ENCODE results near the gene COX7A2.
A peak's percentile ranks its signal among the peaks of the same experiment; 100 is the strongest.

COX7A2 gene

DNA sequence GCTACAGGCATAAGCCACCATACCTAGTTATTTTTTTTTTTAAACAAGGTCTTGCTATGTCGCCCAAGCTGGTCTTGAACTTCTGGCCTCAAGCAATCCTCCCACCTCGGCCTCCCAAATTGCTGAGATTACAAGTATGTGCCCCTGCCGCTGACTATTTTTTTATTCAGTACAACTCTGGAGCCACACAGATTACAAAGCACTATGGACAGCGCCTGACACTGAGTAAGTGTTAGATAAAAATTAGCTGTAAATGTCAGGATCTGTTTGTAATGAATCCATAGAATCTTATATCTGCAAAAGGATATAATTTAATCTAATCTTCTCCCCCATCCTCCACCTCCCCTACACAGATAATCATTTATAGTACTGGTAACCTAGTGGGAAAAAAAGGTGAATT is 22.5 kb downstream of the COX7A2 start:
- DNase-seq (ENCODE audit: low spot score) (no peak), FAIRE-seq (no peak)

DNA sequence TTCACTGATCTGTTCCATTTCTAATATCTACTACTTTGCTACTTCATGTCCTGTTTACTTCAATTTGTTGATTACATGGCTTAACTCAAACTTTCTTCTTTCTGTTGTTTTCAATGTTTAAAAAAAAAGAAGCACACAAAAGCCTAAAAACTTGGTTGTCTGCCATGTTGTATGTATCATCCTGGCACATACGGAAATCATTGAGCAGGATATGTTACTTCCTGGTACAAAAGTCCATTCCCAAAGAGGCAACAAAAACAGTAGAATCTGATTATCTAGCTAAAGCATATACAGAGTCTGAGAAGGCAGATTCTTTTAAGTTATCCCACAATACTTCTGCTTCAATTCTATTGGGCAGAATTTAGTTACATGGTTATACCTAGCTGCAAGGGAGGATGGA is 23.2 kb downstream of the COX7A2 start:
- FAIRE-seq = no peak
- DNase-seq (ENCODE audit: low spot score) = no peak

DNA sequence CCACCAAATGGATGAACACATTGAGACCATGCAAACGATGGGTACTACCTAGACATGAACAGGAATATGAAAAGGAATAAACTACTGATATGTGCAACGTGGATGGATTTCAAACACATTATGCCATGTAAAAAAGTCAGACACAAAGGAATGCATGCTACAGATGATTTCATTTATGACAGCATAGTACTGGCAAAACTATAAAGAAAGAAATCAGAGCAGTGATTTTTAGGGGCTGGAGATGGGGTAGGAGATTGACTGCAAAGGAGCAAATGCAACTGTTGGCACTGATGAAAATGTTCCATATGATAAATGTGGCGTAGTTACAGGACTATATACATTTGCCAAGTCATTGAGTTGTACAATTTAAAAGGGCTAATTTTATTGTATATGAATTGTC is 24.3 kb downstream of the COX7A2 start:
- FAIRE-seq = no peak
- no peak for DNase-seq (ENCODE audit: low spot score)

DNA sequence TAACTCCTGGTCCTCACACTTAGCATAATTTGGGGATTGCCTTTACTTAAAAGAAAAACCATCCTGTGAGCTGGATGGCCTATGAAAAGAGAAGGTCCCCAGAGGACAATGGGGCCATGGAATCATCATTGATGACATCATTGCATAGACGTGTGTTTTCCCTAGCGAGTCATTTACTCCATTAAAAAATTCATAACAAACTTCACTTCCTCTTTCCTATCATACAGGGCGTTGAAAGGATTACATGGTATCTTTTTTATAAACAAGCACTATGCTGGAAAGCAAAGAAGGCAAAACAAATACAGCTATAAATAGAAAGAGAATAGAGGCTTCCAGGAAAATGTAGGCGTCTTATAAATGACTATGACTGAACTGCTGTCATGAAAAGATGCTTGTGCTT is 26.4 kb downstream of the COX7A2 start:
- DNase-seq (ENCODE audit: low spot score) (no peak), FAIRE-seq (no peak)

DNA sequence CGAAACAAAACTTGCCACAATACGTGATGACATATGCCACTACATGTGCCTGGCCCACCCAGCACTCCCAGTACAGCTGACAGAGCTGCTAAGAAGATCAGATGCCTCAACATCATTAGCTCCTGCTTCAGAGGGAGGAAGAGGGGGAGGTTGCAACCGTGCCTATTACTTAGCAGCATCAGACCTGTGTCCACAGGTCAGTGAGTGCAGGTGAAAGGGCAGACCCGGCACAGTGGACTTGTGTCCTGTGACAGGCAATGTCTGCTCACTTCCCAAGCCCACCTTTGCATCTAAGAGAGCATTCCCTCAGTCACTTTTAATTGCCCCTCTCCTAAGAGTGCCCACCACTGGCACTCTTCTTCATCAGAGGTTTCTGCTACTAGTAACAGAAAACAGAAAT is 28.3 kb downstream of the COX7A2 start:
- DNase-seq (ENCODE audit: low spot score) (no peak), FAIRE-seq (no peak)

DNA sequence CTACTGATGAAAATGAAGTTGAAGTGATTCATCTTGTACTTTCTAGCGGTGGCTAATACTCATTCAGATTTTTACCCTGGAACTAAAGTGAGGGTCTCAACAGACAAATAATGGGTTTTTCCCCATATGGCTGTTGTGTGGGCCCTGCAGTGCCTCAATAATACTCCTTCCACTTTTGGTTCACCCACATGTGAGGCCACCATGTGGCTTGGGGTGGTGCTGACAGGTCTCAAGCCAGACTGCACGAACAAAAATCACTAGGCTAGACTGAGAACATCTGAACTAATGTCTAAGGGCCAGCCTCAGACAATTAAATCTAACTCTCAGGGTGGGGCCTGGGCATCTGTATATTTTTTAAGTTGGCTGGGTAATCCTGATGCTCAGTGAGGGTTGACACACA is 29.9 kb downstream of the COX7A2 start:
- no peak for FAIRE-seq

DNA sequence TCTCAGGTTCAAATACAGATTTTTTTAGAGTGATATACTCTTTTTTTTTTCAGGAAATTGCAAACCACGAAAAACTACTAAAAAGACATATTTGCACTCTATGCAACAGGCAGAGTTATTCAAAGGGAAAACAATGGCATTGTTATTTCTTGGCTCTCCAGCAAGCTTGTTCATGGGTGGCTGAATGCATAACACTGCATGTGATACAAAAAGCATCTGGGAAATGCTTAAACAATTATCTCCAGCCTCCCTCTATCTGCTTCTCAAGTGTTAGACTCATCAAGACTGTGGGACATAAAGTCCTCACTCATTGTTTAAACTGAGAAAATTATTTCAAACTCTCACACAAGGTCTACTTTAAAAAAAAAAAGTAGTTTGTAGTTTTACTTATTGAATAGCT is 30.5 kb downstream of the COX7A2 start:
- DNase-seq (ENCODE audit: low spot score) (no peak), FAIRE-seq (no peak)

More for the DNA sequence above, 29.9 kb downstream of the COX7A2 start:
- DNase-seq (ENCODE audit: low spot score) = no peak

DNA sequence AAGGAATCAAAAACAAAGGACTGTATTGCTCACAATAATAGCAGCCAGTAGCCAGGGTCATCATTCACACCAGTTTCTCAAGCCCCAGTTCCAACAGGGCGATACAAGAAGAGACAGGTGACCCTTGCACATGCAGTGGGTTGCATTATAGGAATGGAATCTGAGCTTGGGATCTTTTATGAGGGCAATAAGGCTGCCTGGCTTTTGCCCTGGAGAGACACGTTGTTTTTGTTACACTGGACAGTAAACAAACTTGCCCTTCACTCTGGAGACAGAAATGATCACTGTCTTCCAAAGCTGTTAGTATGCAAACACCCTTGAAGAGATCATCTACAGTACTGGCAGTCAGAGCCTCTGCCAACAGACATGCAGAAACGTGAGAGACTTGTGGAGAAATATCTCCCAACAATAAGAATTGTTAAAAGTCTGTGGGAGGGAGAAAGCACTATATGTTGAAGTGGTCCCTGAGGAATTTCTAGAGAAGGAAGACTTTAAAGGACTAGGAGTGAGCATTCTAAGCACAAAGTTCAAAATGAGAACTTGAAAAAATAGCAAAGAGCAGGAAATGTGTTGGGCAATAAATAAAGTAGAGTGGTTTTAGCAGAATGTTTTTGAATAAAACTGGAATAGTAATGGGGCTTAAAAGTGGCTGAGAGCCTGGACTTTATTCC is 31.5 kb downstream of the COX7A2 start:
- no peak for FAIRE-seq
- DNase-seq (ENCODE audit: low spot score) = no peak

DNA sequence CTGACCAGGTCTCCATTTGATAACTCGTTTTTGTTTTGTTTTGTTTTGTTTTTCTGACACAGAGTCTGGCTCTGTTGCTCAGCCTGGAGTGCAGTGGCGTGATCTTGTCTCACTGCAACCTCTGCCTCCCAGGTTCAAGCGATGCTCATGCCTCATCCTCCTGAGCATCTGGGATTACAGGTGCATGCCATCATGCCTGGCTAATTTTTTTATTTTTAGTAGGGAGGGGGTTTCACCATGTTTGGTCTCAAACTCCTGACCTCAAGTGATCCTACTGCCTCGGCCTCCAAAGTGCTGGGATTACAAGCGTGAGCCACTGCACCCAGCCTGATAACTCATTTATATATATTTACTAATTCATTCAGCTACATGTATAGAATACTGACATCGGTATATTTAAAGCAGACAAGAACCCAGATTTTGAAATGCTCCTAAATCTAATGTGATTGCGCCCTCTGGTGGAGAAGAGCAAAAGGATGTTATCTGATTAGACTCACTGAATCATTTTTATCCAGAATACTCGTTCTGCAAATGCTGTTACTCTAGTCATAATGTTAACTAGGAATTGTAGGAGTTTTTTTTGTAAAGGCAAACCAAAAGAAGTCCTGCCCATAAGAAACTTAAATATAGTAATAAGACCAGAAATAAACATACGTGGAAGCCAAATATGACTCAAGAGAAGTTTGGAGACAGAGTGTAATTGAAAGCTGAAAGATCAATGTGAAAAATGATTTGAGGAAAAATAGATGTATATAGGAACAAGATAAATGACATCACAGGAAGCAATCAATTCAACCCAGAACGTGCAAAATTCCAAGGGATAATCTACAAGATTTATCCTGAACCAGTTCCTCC is 32.5 kb downstream of the COX7A2 start:
- FAIRE-seq = peak; percentile 35
- peak; percentile 22 for DNase-seq (ENCODE audit: low spot score)

DNA sequence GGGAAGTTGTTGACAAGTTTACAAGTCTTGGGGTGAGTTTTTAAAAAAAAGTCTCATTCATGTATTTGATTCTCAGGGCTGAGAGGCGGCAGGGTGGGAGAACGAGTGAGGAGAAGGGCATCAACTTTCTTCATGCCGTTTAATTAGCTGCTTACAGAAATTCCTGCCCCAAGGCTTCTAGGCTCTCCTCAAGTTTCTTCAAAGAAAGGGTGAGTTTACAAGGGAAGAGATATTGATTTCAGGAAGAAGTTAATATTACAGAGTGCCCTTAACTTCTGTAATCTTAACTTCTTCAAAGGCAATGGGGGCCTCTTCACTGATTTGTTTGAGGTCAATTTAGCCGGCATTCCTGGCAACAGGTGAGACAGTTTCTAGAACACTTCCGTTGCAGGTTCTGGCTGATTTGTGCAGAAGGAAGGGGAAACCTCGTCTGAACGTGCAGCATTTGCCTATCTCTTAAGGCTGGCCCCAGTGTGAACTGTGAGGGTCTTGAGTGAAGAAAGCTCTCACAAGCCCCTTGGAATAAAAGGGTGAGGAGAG is 34.3 kb downstream of the COX7A2 start:
- FAIRE-seq = no peak

DNA sequence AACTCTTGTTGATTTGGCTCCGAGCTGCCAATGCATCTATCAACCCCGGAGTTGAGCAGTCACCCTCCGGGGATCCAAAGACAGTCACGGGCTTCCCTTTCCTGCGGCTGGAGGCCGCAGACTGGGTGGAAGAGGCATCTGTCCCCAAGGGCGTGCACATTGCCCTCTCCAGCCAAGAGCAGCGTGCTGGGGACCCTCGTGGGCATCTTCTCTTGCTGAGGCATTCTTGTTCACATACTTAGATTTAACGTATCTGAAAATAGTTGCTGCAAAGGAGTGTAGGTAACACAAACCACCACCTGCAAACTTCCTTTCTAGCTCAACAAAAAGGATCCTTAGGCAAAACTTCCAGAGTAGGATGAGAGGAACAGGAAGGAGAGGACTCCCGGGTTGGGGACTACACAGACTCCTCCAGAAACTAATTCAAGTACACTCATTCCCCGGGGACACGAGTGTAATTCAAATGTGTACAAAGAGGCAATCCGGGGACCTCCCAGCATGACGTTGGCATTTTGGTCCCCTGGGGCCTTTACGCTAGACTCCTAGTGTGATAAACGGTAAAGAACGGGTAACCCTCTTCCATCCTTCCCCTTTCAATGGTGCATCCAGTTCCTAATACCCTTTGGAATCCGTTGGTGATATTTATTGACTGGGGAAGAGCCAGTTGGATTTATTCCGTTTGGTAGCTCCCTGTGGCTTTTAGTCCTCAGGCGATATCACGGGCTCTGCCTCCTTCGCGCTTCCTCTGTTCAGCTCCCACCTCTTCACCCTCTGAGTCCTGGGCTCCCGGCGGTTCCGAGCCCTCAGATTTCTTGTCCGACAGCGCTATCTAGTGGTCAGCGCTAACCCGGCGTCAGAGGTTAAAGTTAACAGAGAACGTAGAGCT is 35.1 kb downstream of the COX7A2 start:
- FAIRE-seq (no peak), DNase-seq (ENCODE audit: low spot score) (peak; percentile 33)

More for the DNA sequence above, 34.3 kb downstream of the COX7A2 start:
- DNase-seq (ENCODE audit: low spot score) = no peak

DNA sequence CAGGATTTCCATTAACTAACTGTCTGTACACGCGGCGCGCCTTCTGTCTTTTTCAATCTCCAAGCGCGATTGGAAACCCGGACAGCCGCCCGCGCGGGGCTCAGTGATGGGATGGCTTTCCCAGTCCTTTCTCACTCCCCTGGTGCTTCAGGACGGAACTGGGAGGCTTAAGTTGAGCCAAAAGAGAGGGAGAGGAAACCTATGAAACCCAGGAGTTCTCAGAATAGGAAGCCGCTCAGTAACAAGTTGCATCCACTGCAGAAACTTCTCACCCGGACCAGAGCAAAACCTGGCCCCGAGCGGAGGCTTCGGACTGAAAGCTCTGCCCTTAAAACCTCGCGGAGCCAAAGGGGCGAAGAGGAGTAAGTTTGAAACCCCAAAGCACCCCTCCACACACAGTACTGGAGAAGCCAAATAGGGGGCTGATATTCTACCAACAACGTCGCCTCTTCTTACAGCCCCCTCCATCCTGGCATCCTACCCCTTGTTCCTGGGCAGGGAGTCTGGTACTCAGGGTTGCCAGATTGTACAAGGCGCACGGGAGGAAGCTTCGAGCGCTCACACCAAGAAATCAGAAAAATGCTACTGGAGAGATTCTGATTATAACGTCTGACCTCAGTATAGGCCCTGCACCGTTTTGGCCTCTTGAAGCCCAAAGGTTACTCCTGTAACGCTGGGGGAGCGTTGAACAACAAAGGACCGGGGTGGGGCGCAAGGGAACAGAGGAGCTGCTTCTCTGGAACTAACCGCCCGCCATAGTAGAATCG is 36.8 kb downstream of the COX7A2 start:
- DNase-seq (ENCODE audit: low spot score) (no peak), FAIRE-seq (no peak)

DNA sequence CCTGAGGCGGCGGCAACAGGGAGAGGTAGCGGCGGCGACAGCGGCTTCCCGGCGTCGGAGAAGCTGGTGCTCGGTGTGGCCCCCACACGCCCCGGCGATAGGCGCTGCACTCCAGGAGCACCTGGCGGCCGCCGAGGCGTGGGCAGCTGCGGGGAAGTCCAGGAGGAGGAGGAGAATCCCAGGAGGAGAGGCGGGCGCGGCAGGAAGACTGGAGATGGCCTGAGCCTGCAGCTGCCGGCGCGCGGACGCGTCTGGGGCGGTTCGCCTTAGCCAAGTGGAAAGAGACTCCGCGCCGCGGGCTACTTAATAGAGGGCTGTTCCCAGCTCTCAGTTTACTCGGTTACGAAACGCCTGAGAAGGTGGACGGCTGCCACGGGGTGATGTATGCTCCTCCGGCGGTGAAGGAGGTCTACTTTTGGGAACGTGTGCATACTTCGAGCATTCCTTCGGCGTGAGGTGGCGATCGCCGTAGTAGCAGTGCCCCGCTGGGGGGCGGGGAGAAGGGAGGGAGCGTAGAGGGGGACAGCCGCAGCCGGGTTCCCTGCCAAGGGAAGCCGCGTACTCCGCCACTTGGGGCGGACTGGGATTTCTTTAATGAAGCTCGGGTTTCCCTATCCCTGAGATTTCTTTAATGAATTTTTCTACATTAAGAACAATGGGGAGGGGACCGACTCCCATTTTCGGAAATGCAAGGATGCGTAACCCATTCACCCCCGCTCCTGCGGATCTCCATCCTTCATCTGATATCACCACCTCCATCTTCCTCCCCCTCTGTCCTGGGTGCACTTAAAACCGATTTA is 37.6 kb downstream of the COX7A2 start, which contains the start of gene COL12A1:
Gene COL12A1, minus strand, starts transcription at position 278 of the 800 bp plus-strand sequence. CDS start 3,261 bp downstream, outside the sequence.
- FAIRE-seq (no peak), DNase-seq (ENCODE audit: low spot score) (peak; percentile 72)

DNA sequence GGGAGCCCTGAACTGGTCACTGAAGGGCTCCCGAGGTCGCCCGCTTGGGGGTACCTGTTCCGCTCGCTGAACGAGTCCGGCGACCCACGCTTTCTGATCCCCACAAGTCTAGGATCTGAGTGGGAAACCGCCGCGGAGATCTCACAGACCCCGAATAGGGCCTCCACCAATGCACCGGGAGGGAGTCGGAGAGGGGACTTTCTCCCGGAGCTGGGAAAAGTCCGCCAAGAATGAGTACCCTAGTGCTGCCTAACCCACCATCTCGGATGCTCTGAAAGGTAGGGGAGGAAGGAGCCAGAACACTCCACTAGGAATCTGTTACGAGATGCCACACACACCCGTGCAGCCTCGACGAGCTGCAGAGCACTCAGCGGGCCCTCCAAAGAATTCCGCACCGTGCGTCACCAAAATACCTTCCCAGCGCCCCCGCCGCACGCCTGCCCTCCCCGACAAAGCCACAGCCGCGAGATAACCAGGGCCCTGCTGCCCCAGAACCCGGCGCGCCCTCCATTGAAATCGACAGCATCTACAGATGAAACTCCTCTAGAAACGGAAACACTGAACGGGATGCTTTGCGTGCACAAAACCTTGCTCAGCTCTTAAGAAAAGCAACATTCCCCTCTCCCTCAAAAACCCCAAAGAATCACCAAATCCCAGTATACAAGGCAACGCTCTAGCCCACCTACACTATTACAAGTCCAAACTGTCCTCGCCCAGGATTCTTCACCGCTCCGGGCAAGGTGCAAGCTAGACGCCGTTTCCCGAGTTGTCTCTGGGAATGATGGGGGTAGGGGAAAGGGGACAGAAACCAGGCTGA is 38.4 kb downstream of the COX7A2 start:
- DNase-seq (ENCODE audit: low spot score) (no peak), FAIRE-seq (no peak)

DNA sequence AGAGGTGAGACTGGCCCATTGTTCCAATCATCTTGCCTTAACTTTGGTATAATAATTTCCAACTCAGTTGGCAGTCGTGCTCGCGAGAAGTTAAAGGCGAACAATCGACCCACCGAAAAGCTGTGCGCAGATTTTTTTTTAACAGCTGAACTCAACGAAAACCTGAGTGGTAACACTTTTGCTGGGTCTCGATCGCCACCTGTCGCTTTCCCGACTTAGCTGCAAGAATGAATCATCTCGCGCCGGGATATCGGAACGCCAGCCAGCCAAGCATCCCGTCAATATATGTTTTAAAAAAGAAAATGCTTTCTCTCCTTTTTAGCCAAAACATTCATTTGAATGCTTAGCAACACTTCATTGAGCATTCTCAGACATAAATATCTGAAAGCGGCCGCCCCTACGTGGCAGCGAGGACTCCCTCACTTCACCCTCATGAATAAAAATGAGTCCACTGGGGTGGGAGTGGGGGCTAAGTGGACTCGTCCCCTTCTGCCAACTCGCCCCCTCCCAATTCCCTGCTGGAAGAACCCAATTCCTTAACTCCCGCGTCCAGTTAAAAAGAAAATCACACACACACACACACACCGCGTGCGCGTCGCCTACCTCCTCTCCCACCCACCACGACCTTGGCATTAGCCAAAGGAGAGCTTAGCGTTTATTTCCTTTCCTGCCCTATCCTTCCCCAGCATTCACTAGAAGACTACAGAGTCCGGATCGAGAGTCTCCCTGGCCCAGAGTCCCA is 39.2 kb downstream of the COX7A2 start:
- DNase-seq (ENCODE audit: low spot score) (peak; percentile 26), FAIRE-seq (peak; percentile 50)

DNA sequence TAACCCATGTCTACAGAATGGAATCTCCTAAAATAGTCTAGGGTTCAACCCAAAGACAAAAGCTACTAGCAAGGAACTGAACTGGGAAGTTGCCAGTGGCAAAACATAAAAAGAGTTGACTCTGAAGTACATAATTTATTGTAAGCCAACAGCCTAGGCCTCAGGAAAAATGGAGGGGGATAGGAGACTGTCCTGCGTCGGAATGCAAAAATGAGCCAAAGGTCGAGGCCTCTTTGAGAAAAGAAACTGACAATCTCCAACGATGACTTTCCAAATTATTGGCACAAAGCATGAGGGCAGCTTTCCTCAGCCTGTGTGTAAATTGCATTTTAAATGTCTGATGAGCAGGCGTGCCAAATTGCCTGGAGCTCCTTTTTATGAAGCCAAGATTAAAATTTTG is 39.9 kb downstream of the COX7A2 start:
- DNase-seq (ENCODE audit: low spot score) (no peak), FAIRE-seq (no peak)

DNA sequence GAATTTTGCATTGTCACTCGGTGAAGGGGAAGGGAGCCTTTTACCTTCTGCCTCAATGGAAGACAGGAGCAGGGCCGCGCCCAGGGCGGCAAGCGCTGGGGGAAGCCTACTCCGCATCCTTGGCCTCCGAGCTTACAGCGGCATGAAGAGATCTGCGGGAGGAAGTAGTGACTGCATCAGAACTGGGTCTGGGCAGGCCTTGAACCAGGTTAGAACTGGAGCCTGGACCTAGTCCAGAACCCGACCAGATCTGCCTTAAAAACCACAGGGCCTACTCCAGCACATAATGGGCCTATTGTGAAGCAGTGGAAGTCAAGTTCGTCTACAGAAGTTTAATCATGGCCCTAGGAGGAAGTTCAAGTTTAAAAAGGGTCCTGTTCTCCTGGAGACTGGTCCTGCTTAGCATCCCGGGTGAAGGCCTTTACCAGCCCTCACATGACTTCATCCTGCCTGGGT is 40.9 kb downstream of the COX7A2 start:
- no peak for DNase-seq (ENCODE audit: low spot score)
- no peak for FAIRE-seq
